ENCODE results near the gene ZBTB6.

The ZBTB6 gene

Small RNAs within 50 kb of the gene (small RNA-seq; reads per million reads assigned to genes)
- 0 to 0.13 reads per million in 2 experiments for gene RNY1P15
- 49.7 to 349 reads per million in 2 experiments for gene SNORD90
